Stimulated activated CD8-positive, alpha-beta memory T cell treated with anti-CD3 and anti-CD28 coated beads, Interleukin-15, amount 100 ng/mL, for 4 hours (primary cell): Measurements from ENCODE around the gene RNASE12.
"Not testable (repeated sequence)": the region's sequence is repeated elsewhere in the genome, so short reads cannot be mapped to it uniquely, and the experiment has no call there.

ENCODE experiments used
- DNase-seq, 2 donors: peaks; one replicate each; pipeline ENCODE4 v3.0.0-alpha.2; 2020; ENCODE audit warnings: low read depth in 2 of 2

Gene RNASE12

DNA sequence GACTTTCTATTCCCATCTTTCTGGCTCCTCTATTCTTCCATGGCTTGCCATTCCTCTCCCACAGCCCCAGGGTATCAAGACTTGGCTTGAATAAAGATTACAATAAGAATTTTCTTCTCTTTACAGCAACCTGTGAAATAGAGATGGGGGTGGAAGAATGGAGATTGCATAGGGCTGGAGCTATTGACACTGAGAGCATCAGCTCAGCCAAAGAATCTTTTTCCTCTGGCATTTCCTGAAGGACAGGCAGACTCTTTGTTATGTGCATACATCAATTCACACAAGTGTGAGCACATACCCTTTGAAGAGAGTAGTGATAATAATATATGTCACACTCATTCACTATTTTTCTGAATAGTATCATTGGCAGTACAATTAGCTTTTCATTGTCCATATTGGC, 8.0 kb downstream of the RNASE12 start:
- DNase-seq = no peak

DNA sequence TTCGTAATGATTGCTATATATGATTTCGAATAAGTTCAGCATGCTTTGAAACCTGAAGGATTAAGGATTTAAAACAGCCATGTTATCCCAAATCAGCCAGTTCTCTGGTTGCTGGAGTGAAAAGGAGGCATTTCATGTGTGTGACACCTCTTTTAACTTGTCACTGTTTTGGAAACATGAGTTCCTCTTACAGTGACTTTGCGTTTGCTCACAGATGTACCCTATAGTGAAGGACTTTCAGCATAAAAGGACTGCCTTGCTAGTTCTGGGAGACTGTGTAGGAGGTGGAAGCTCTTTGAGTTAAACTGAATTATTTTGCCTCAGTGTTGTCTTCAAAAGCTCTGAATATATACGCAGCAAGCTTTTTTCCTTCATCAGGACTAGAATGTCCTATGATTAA, 10.9 kb downstream of the RNASE12 start:
- no peak for DNase-seq

DNA sequence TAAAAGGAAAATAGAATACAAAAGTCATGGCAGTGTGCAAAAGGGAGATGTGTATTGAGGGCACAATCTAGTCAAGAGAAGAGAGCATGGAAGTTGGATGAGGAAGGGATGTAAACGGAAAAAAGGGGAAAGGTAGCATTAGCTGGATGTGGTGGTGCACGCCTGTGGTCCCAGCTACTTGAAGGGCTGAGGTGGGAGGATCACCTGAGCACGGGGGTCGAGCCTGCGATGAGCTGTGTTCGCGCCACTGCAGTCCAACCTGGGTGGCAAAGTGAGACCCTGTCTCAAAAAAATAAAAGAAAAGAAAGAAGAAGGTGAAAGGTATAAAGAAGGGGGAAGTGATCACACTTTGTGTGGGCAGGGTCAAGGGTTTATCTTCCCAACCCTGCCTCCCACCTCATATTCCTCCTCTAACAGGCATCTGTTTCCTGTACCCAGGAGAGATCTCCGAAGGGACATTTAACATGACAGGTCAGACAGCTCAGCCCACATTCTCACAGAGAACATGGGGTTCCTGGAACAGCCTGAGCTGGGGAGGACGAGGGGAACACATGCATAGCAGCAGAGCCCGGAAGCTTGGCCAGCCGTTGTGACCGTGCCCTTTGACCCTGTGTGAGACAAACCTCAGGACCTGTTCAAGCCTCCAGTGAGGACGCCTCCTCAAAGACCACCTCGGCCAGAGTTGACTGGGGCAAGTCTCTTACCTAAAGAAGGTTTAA, 12.2 kb downstream of the RNASE12 start:
- no peak for DNase-seq

DNA sequence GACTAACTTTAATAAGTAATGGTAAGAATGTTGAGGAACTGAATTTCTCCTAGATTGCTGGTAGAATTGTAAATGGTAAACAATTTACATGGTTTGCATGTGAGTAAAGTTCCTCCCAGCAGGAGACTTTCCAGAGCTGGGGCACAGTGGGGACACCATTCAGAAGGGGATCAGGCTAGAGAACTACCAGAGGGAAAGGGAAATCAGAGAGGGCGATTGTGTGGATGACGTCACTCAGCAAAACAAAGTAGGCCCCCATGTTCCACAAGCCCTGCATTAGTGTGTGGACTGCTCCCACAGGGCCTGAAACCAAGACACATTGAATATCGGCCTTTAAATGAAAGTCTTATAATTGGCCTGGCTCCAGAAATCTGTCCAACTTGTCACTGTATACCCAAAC, 12.9 kb downstream of the RNASE12 start:
- no peak for DNase-seq

DNA sequence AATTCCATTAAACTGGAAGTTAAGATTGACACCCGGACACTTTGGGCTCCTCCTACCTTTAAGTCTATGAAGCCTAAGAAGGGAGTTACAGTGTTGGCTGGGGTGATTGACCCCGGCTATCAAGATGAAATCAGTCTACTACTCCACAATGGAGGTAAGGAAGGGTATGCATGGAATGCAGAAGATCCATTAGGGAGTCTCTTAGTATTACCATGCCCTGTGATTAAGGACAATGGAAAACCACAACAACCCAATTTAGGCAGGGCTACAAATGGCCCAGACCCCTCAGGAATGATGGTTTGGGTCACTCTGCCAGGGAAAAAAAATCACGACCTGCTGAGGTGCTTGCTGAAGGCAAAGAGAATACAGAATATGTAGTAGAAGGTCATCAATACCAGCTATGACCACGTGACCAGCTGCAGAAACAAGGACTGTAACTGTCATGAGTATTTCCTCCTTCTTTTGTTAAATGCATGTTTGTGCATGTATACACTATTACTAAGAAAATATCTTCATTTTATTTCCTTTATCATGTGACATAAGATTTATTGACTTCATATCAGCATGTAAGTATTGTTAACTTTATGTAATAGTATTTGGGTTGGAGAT, 18.7 kb downstream of the RNASE12 start:
- not testable (repeated sequence) for DNase-seq

DNA sequence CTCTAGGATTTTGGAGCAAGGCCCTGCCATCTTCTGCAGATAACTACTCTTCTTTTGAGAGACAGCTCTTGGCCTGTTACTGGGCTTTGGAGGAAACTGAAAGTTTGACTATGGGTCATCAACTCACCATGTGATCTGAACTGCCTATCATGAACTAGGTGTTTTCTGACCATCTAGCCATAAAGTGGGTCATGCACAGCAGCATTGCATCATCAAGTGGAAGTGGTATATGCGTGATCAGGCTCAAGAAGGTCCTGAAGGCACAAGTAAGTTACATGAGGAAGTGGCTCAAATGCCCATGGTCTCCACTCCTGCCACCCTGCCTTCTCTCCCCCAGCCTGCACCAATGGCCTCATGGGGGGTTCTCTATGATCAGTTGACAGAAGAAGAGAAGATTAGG, 20.5 kb downstream of the RNASE12 start:
- DNase-seq = not testable (repeated sequence)

DNA sequence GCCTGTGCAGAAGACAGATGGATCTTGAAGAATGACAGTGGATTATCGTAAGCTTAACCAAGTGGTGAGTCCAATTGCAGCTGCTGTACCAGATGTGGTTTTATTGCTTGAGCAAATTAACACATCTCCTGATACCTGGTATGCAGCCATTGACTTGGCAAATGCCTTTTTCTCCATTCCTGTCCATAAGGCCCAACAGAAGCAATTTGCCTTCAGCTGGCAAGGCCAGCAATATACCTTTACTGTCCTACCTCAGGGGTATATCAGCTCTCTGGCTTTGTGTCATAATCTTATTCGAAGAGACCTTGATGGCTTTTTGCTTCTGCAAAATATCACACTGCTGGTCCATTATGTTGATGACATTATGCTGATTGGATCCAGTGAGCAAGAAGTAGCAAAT, 21.3 kb downstream of the RNASE12 start:
- not testable (repeated sequence) for DNase-seq

DNA sequence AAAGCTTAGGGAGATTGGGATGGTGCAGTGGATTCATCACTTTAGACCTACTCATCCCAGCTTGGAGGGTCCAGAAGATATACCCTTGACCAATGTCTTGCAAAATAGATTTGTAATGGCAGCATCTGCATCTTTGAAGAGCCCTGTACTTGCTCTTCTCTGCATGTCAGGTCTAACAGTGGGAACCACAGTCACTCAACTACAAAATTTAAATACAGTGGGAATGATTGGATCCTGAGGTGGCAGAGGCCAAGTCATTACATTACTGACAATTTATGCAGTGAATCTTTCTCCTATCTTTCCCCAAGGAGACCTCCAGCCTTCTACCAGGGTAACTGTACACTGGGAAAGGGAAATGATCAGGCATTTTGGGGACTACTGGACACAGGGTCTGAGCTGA, 22.1 kb downstream of the RNASE12 start:
- DNase-seq = no peak

DNA sequence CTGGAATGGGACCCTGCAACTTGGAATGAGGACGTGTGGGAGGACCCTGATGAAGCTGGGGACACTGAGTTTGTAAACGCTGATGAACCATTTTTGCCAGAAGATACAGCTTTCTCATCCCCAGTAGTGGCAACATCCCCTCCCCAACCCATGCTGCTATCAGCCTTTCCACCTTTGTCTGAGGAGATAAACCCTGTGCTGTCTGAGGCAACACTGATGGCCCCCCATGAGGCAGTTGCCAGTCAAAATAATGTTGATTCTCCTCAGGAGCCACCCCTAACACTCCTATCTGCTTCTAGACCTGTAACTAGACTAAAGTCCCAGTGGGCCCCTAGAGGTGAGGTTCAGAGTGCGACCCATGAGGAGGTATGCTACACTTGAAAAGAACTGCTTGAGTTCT, 22.8 kb downstream of the RNASE12 start:
- no peak for DNase-seq

DNA sequence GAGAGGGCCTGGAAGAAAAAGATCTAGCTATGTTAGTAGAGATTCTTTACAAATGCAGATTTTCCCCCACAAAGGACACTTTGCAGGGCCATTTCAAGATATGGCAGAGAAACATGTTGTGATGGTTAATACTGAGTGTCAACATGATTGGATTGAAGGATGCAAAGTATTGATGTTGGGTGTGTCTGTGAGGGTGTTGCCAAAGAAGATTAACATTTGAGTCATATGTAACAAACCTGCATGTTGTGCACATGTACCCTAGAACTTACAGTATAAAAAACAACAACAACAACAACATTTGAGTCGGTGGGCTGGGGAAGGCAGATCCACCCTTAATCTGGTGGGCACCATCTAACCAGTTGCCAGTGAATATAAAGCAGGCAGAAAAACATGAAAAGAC, 24.0 kb downstream of the RNASE12 start:
- DNase-seq = not testable (repeated sequence)

DNA sequence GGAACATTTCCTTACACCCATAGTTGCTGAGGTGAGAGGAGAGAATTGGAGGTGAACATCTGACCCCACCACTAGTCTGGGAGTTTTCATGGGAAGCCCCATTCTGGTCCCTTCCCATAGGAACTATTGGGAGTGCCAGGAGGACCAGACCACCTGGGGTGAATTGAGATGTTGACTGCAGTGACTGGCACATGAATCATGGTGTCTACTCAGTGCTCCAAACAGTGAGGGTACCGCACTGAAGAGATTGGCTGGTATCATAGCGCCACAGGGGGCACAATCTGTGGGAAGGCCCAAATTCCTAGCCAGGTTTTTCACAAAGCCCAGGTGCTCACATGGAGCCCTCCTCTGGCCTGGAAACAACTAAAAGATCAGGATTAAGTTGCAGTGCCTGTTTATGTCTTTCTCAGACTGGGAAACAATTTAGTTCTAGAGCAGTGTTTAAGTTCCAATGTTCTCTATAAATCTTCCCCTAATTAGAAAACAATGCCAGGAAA, 26.6 kb downstream of the RNASE12 start:
- no peak for DNase-seq

DNA sequence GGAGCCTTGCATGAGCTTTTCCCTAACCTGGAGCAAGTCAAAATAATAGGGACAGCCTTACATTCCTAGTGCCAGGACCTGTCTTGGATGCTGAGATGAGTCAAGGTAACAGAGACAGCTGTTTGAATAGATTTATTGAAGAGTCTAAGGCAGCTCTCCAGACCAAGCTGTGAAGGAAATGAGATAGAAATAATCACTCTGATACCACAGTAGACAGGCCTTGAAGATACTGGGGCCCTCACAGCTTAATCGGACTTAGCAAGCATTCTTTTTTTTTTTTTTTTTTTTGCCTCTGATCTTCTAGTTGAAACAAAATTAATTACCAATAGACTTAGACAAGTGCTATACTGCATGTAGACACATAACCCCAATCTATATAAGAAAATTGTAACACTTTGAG, 27.2 kb downstream of the RNASE12 start:
- no peak for DNase-seq

DNA sequence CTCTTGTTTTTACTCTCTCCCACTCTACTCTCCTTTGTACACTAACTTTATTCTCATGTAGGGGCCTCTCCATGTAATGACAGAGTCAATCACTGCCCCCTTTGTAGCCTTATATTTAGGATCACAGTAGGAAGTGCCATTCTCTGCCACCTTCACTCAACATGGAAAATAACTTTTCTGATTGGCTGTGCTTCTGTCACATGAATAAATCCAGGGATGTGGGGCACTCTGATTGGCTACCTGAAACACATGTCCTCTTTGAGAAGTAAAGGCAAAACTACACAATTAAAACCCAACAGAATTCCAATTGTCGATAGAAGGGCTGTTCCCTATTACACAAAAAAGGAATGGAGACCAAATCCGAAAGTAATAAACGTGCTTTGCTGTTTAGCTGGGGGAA, 30.2 kb downstream of the RNASE12 start, which contains the start of gene RNASE9:
Gene RNASE9 (minus strand): TSS at position 87 of the 400 bp plus-strand sequence.
- DNase-seq = no peak

DNA sequence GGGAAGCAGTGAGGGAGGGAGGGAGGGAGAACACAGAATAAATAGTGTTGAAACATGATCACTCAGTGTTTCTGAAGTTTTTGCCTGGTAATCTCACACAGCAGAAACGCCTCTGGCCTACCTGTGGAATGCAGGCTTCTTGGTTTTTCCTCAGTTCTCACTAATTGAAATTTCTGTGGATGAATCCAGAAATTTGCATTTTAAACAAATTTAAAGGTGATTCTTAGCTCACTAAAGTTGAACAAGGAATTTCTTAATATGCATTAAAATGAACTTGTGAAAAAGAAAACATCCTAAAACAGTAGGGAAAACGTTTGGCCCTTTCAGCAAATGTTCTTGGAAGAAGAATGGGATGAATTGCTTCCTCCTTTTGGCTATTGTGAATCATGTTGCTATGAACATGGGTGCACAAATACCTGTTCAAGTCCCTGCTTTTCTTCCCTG, 31.7 kb downstream of the RNASE12 start:
- no peak for DNase-seq

DNA sequence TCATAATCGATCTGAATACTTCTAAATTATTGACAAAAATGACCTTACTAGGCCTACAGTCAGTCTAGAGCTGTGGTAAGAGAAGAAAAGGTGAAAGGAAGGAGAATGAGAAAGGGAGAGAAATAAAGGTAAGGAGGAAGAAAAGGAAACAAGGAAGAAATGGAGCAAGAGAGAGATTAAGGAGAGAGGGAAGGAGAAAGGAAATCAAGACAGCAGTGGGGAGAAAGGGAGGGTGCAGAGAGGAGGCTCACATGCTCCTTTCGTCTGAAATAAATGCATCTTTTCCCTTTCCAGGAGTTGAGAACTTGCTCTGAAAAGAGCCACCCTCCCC, 34.0 kb downstream of the RNASE12 start:
- DNase-seq = no peak

DNA sequence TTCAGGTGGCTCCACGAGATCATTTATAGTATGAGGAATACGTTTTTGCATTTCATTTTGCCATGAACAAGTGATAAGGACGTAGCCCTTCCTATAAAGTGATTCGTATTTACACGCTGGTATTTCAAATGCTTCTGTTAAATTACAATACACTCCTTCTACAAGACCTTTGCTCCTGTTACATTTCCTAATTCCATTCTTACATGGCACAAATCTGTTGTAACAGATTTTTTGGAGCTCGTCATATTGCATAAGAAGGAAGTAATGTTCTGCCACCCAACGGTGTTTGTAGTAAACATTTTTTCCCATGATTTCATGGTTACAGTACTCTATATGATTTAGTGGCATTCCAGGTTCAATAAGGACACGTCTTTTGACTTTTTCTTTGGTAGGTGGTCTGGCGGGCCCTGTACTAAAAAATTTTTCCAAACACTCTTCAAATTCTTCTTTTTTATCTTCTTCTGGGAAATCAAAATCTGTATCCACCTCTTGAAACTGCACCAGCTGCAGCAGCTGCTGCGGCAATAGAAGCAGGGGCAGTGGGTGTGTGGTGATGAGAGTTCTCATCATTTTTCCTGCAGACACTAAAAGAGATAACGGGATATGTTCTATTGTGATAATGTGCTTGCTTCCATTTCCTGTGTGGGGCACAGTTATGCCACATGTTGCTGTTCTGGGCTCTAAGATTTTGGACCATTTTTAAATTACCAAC, 34.5 kb downstream of the RNASE12 start:
- no peak for DNase-seq

DNA sequence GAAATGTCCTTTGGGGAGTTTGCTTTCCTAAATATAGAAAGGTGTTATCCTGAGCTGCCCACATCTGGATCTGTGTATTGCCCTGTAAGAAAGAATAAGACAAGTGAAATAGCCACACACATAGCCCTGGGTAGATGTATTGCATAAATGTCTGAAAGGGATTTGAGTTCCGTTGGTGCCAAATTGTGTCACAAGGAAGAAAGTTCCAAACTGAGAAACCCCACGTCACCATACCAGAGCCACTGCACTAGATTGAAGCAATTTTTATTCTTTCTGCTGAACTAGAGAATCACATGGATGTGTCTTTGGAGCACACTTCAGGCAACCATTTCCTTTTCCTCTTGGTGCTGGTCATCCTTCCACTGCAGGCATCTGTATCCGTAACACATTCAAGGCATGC, 35.3 kb downstream of the RNASE12 start:
- no peak for DNase-seq

DNA sequence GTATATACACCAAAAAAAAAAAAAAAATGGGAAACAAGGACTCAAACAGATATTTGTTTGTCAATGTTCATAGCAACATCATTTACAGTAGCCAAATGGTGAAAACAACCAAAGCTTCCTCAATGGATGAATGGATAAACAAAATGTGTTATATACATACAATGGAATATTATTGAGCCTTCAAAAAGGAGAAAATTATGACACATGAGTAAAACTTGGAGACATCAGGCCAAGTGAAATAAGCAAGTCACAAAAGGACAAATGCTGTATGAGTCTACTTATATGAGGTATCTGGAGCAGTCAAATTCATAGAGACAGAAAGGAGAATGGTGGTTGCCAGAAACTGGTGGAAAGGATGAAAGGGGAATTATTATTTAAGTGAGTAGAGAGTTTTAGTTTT, 38.2 kb downstream of the RNASE12 start:
- no peak for DNase-seq

DNA sequence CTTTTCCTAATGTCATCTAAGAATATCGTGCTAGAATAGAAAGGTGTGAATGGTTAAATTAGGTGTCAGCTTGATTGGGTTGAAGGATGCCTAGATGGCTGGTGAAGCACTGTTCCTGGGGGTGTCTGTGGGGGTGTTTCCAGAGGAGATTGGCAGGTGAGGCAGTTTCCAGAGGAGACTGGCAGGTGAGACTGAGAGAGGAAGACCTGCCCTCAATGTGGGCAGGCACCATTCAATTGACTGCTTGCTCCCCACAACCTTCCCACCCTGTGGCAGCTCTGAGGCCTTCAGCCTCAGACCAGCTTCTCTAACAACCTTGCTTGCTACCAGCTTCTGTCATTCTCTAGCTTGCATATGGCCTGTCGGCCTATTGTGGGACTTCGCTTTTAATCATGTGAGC, 39.6 kb downstream of the RNASE12 start:
- DNase-seq = no peak

DNA sequence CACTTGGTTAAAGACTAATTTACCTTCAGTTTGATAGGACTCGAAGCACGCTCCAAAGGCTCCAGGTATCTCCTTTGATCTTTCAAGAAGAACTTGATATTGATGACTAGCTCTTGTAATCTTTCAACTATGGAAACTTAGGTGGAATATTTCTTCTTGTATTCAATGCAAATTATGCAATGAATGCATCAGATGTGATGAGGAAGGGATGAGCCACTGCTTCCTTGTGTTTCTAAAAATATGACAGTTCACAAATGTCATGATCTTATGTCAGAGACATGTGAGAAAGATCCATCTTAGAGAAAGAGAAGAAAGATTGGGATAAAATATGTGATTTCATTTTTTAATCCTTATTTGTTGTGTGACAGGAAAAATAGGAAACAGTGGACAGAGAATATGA, 40.2 kb downstream of the RNASE12 start:
- no peak for DNase-seq

DNA sequence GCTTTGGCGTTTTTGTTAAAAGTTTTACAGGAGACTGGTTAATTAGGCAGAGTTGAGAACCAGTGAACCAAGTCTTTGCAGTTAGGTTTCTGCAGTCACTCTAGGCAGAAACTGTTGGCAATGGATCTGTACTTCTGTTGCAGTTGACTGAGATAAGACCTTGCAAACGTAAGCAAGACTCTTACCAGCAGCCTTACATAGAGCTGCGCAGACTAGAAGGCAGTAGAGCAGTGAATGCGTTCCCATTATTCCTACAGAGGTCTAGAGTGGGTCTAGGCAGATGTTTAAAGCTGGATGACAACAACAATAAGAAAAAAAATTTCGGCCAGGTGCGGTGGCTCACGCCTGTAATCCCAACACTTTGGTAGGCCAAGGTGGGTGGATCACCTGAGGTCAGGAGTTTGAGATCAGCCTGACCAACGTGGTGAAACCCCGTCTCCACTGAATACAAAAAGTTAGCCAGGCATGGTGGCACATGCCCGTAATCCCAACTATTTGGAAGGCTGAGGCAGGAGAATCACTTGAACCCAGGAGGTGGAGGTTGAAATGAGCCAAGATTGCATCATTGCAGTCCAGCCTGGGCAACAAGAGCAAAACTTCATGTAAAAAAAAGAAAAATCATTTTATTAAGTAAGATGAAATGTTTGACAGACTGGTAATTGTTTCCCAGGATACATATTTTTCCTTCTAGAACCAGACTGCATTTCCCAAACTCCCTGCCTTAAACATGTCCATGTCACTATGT, 42.6 kb downstream of the RNASE12 start:
- DNase-seq = no peak

DNA sequence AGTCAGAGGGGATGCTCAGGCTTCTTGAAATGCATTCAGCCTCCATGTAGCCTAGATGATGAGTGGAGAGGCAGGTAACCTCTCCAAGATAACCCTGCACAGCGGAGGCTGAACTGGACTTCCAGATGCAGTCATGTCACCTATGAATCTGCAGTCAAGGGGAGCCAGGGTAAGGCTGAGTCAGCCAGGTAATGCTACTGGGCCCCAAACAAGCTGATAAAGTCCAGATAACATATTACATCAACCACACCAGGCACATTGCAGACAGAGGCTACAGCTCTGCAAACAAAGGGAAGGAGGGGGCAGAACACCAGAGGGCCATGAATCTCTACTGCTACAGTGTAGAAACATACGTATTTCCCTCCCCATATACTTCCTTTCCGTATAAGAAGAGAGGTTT, 44.3 kb downstream of the RNASE12 start:
- DNase-seq = no peak
